Keratinocyte (primary cell): ENCODE data around the gene PLCG2.

ENCODE experiments used
- EZH2 ChIP-seq: IDR thresholded peaks from one replicate; pipeline ENCODE4 v1.6.1; 2012; ENCODE audit warnings: inconsistent platforms, mild to moderate bottlenecking, low read length, moderate library complexity
- TF ChIP-seq, protein P1 (sequence below), 3 experiments: IDR thresholded peaks in 1 of 3; conservative IDR thresholded peaks in 1 of 3; optimal IDR thresholded peaks in 1 of 3; 2 replicates in 2 of 3; 3 replicates in 1 of 3; pipeline versions ENCODE3 to v1.5.1; 2011; ENCODE audit warnings: low read length in 3 of 3, mild to moderate bottlenecking in 3 of 3, moderate library complexity in 2 of 3, control low read depth in 1 of 3, inconsistent platforms in 1 of 3; ENCODE audit not compliant: insufficient read depth in 2 of 3; ENCODE audit errors: extremely low read depth in 1 of 3

DNA sequence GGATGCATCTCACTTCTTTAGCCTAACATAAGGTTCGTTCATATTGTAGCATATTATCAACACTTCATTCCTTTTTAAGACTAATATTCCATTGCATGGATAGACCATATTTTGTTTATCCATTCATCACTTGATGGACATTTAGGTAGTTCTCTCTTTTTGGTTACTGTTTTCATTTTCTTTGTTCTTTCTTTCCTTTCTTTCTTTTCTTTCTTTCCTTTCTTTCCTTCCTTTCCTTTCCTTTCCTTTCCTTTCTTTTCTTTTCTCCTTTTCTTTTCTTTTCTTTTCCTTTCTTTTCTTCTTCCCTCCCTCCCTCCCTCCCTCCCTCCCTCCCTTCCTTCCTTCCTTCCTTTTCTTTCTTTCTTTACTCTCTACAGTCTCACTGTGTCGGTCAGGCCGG is 24.2 kb downstream of the PLCG2 start:
- TF ChIP-seq, protein P1, sequence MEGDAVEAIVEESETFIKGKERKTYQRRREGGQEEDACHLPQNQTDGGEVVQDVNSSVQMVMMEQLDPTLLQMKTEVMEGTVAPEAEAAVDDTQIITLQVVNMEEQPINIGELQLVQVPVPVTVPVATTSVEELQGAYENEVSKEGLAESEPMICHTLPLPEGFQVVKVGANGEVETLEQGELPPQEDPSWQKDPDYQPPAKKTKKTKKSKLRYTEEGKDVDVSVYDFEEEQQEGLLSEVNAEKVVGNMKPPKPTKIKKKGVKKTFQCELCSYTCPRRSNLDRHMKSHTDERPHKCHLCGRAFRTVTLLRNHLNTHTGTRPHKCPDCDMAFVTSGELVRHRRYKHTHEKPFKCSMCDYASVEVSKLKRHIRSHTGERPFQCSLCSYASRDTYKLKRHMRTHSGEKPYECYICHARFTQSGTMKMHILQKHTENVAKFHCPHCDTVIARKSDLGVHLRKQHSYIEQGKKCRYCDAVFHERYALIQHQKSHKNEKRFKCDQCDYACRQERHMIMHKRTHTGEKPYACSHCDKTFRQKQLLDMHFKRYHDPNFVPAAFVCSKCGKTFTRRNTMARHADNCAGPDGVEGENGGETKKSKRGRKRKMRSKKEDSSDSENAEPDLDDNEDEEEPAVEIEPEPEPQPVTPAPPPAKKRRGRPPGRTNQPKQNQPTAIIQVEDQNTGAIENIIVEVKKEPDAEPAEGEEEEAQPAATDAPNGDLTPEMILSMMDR (optimal IDR thresholded peaks at IDR 0.05 in 1 of 3, IDR thresholded peaks at IDR 0.05 in 1 of 3, conservative IDR thresholded peaks at IDR 0.05 in 1 of 3; ENCODE audit: extremely low read depth in 1 of 3, insufficient read depth in 2 of 3, low read length in 3 of 3) = no peak
- no peak for TF ChIP-seq EZH2
